B cell (primary cell): ENCODE data around the gene CRYBA1. TPM values are rescaled to one million over a fixed set of nuclear protein-coding genes. Genes with fewer than 3 reads are reported as not detected.

Experiments
- ATAC-seq: fragments of 200-7000 bp; cut with Tn5 transposase; one replicate; pipeline ENCODE4 v1.10.0; 2021; ENCODE audit warnings: low read depth, mild to moderate bottlenecking, moderate number of reproducible peaks, moderate library complexity
- CTCF ChIA-PET: fragments of 350-600 bp; sonication (Branson Sonifier 250); formaldehyde crosslinking; loops from one replicate; lab custom pipeline; 2021; ENCODE audit warnings: antibody characterized with exemption, inconsistent platforms; lab: Charles Lee
- POLR2A ChIA-PET: fragments of 350-600 bp; sonication (Branson Sonifier 250); formaldehyde crosslinking; loops from one replicate; lab custom pipeline; 2021; ENCODE audit warnings: antibody characterized with exemption; lab: Charles Lee
- DNase-seq: peaks from one replicate; pipeline ENCODE4 v3.0.0; 2013
- H2AFZ ChIP-seq: 2 replicates; pipeline ENCODE4 v1.6.1; 2012; ENCODE audit warnings: mild to moderate bottlenecking, low read depth, low read length; ENCODE audit not compliant: insufficient read depth, poor library complexity, severe bottlenecking
- H3K27ac ChIP-seq, 2 donors: 1 replicate in 1 of 2; 2 replicates in 1 of 2; pipeline ENCODE4 v1.5.1; 2012 to 2013; ENCODE audit warnings: low read length in 2 of 2, mild to moderate bottlenecking in 2 of 2, moderate library complexity in 1 of 2
- H3K27me3 ChIP-seq, 4 experiments: fragments of 200-600 bp in 1 of 4; sonication (generic) in 1 of 4; replicated peaks in 1 of 4; 1 replicate in 2 of 4; 2 replicates in 2 of 4; pipeline versions ENCODE4 v1.6.1 to v1.7.0; 2013 to 2016; ENCODE audit warnings: low read length in 3 of 4, mild to moderate bottlenecking in 2 of 4, mixed read lengths in 1 of 4, moderate library complexity in 1 of 4; ENCODE audit not compliant: insufficient read depth in 4 of 4, control insufficient read depth in 3 of 4; ENCODE audit errors: control extremely low read depth in 1 of 4
- H3K36me3 ChIP-seq, 2 experiments: replicated peaks in 1 of 2; 1 replicate in 1 of 2; 2 replicates in 1 of 2; pipeline versions ENCODE4 v1.6.1 to v1.7.1; 2013; ENCODE audit warnings: low read length in 1 of 2; ENCODE audit not compliant: insufficient read depth in 2 of 2, control insufficient read depth in 1 of 2; ENCODE audit errors: control extremely low read depth in 1 of 2, extremely low read depth in 1 of 2
- H3K4me1 ChIP-seq, 2 donors: fragments of 200-600 bp in 1 of 2; sonication (generic) in 1 of 2; 1 replicate in 1 of 2; 2 replicates in 1 of 2; pipeline versions ENCODE4 v1.5.1 to v1.6.1; 2013 to 2017; ENCODE audit warnings: low read length in 2 of 2; ENCODE audit not compliant: control insufficient read depth in 2 of 2, insufficient read depth in 2 of 2
- H3K4me2 ChIP-seq: replicated peaks from 2 replicates; pipeline ENCODE3; 2012; ENCODE audit warnings: mild to moderate bottlenecking, low read depth, low read length; ENCODE audit not compliant: poor library complexity, severe bottlenecking
- H3K4me3 ChIP-seq, 5 experiments: fragments of 200-600 bp in 1 of 5; sonication (generic) in 1 of 5; 1 replicate in 3 of 5; 2 replicates in 2 of 5; pipeline versions ENCODE4 v1.5.1 to v1.7.0; 2011 to 2016; ENCODE audit warnings: low read length in 4 of 5, mild to moderate bottlenecking in 4 of 5, low read depth in 2 of 5, control low read depth in 1 of 5, moderate library complexity in 1 of 5; ENCODE audit not compliant: insufficient read depth in 1 of 5; ENCODE audit errors: control extremely low read depth in 1 of 5, extremely low read depth in 1 of 5
- H3K79me2 ChIP-seq: fragments of 200-600 bp; sonication (generic); one replicate; pipeline ENCODE4 v1.6.0; 2016; ENCODE audit warnings: low read length; ENCODE audit not compliant: control insufficient read depth, insufficient read depth
- H3K9ac ChIP-seq: fragments of 200-600 bp; sonication (generic); 2 replicates; pipeline ENCODE4 v1.6.1; 2017; ENCODE audit warnings: mild to moderate bottlenecking, low read length, moderate library complexity
- H3K9me3 ChIP-seq, 3 donors: one replicate each; pipeline versions ENCODE4 v1.6.1 to v1.7.1; 2013; ENCODE audit warnings: low read length in 2 of 3; ENCODE audit not compliant: control insufficient read depth in 2 of 3, insufficient read depth in 1 of 3; ENCODE audit errors: control extremely low read depth in 1 of 3
- H4K20me1 ChIP-seq: 2 replicates; pipeline ENCODE4 v1.6.0; 2012; ENCODE audit warnings: mild to moderate bottlenecking, low read length; ENCODE audit not compliant: insufficient read depth, control insufficient read depth, poor library complexity, severe bottlenecking
- H3K27ac Mint-ChIP-seq: one replicate; pipeline ENCODE4 v1.8.0; 2021; ENCODE audit warnings: mixed read lengths
- H3K27me3 Mint-ChIP-seq: one replicate; pipeline ENCODE4 v1.8.0; 2021; ENCODE audit warnings: mixed read lengths
- H3K4me1 Mint-ChIP-seq: one replicate; pipeline ENCODE4 v1.8.0; 2021; ENCODE audit warnings: mixed read lengths
- H3K4me3 Mint-ChIP-seq: one replicate; pipeline ENCODE4 v1.8.0; 2021; ENCODE audit warnings: mixed read lengths
- H3K9me3 Mint-ChIP-seq: one replicate; pipeline ENCODE4 v1.8.0; 2022; ENCODE audit warnings: mixed read lengths; ENCODE audit not compliant: insufficient read depth
- EZH2 ChIP-seq: IDR thresholded peaks from 2 replicates; pipeline ENCODE4 v1.6.1; 2012; ENCODE audit warnings: borderline replicate concordance, low read depth, mild to moderate bottlenecking, moderate library complexity, low read length; ENCODE audit not compliant: insufficient read depth, poor library complexity, severe bottlenecking
- WGBS: methylation state at CpG from one replicate; pipeline ENCODE4 v1.1.5; 2013; ENCODE audit warnings: missing lambda C conversion rate; ENCODE audit not compliant: insufficient coverage; 5-methylcytosine and 5-hydroxymethylcytosine counted together
- intact Hi-C: fragments of 100-400 bp; cut with micrococcal nuclease; formaldehyde crosslinking; loops from one replicate; pipeline ENCODE4 v1.10.0; 2022
- polyA plus RNA-seq: library from polyadenylated mRNA; depleted of rRNA; stranded (reverse); fragments of >200 nt; gene quantifications from 2 replicates; pipeline ENCODE4 v1.2.3, GENCODE V29; 2012
- total RNA-seq, 2 donors: library from RNA; stranded (reverse); fragments of 120-200 nt in 1 of 2; gene quantifications; 1 replicate in 1 of 2; 2 replicates in 1 of 2; pipeline versions ENCODE4 v1.2.3 to v1.2.4, GENCODE V29; 2013 to 2022
- TF ChIP-seq, protein P1 (sequence below): fragments of 200-600 bp; IDR thresholded peaks from one replicate; pipeline ENCODE4 v1.8.0; 2022; ENCODE audit warnings: antibody characterized with exemption, mild to moderate bottlenecking

Gene CRYBA1
- total and polyA plus RNA-seq, 2 donors (not counting 1 experiment from before 2014, with no cell fraction given): not detected

GRCh38 chr17:29292071-29292991 lies 45.7 kb downstream of the CRYBA1 start:
- H3K79me2 ChIP-seq: peaks cover 57% of the 10 kb centered on the region
- ATAC-seq: peak; percentile 3
- no peaks in the 10 kb centered on the region for H3K27me3 ChIP-seq
- no peaks in the 10 kb centered on the region for H3K27me3 Mint-ChIP-seq
- H3K4me3 Mint-ChIP-seq: peak overlapping the region; percentile 97
- H3K27ac Mint-ChIP-seq: peak overlapping the region; percentile 97
- H3K27ac ChIP-seq: peak overlapping the region; percentile 76 to 94
- 1% methylated on average over 58 of the region's 77 CpGs for WGBS
- peak overlapping the region; percentile 88 for H3K4me2 ChIP-seq
- H2AFZ ChIP-seq: peak overlapping the region; percentile 66
- no peak for TF ChIP-seq EZH2
- TF ChIP-seq, protein P1, sequence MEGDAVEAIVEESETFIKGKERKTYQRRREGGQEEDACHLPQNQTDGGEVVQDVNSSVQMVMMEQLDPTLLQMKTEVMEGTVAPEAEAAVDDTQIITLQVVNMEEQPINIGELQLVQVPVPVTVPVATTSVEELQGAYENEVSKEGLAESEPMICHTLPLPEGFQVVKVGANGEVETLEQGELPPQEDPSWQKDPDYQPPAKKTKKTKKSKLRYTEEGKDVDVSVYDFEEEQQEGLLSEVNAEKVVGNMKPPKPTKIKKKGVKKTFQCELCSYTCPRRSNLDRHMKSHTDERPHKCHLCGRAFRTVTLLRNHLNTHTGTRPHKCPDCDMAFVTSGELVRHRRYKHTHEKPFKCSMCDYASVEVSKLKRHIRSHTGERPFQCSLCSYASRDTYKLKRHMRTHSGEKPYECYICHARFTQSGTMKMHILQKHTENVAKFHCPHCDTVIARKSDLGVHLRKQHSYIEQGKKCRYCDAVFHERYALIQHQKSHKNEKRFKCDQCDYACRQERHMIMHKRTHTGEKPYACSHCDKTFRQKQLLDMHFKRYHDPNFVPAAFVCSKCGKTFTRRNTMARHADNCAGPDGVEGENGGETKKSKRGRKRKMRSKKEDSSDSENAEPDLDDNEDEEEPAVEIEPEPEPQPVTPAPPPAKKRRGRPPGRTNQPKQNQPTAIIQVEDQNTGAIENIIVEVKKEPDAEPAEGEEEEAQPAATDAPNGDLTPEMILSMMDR: no peak
- peaks cover 2 to 23% of the 10 kb centered on the region in 2 experiments for H3K36me3 ChIP-seq
- intact Hi-C loops: loop anchor here (5.0 to 10.0 kb wide), 5 partner anchors 275 to 1085 kb away; partner anchors contain the start of genes ABHD15, CPD, RAB34 and RPL23A
- H3K4me1 Mint-ChIP-seq: peaks cover 41% of the 10 kb centered on the region
- peaks cover 35 to 38% of the 10 kb centered on the region in 2 donors for H3K4me1 ChIP-seq
- H3K9ac ChIP-seq: peak overlapping the region; percentile 86
- CTCF ChIA-PET: interaction anchor here (0.6 to 4.1 kb wide), 17 partner anchors 11 to 648 kb away, joined by 3 to 21 read pairs (median 3); no protein-coding TSS in a partner anchor
- peak; percentile 83 for DNase-seq
- H3K4me3 ChIP-seq: peak overlapping the region; percentile 89 to 95 (median 92)
- POLR2A ChIA-PET: no interaction called here
- H3K9me3 Mint-ChIP-seq: no peaks in the 10 kb centered on the region
- H4K20me1 ChIP-seq: peaks cover 59% of the 10 kb centered on the region
- H3K9me3 ChIP-seq: no peaks in the 10 kb centered on the region
